HG03354 (cell line): ENCODE measurements around the gene USP9X.
"Not testable (repeated sequence)": the region's sequence is repeated elsewhere in the genome, so short reads cannot be mapped to it uniquely, and the experiment has no call there.

Source experiments
- ATAC-seq: cut with Tn5 transposase; IDR thresholded peaks from one replicate; pipeline ENCODE4 v1.9.1; 2021; ENCODE audit warnings: mild to moderate bottlenecking; ENCODE audit not compliant: unreplicated experiment, poor library complexity, severe bottlenecking

Gene USP9X

DNA sequence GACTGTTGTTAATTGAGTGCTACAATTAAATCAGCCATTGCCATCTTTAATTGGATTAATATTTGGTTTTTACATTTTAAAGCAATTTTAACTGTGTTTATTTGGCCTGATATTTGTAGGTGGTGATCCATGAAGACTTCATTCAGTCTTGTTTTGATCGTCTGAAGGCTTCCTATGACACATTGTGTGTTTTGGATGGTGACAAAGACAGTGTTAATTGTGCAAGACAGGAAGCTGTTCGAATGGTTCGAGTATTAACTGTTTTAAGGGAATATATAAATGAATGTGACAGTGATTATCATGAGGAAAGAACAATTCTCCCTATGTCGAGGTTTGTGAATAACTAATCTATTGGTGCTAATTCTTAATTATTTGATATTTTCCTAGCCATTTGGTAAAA, 82.6 kb downstream of the USP9X start:
- ATAC-seq: no peak

DNA sequence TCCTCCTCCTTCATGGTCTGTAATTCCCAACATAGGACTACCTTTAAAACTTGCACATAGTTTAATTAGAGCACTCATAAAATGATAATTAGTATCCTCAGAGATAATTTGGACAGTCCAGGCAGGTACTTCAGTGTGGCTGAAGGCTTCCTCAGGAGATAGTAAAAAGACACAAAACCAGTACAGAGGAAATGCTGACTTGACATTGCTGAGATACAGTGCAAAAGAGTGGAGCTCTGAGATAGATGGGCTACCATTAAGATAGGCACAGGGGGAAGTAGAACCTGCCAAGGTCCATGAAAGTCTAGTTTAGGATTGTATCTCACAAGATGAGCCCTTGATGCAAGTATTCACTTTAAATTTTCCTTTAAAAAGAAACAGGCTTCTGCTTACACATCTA, 91.0 kb downstream of the USP9X start:
- ATAC-seq: peak; percentile 3

DNA sequence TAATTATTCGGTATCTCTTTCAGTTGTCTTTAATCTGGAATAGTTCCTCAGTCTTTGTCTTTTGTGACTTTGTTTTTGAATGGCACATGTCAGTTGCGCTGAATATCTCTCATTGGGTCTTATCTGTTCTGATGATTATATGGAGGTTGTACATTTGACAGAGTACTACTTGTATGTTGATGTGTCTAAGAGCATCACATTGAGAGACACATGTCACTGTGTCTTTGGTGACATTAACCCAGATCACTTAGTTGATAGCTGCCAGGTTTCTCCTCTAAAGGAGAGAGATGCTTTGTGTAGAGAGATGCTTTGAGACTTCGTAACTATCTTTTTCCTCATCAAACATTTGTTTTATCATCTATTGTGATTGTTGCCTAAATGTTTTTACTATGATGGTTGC, 92.1 kb downstream of the USP9X start:
- no peak for ATAC-seq

DNA sequence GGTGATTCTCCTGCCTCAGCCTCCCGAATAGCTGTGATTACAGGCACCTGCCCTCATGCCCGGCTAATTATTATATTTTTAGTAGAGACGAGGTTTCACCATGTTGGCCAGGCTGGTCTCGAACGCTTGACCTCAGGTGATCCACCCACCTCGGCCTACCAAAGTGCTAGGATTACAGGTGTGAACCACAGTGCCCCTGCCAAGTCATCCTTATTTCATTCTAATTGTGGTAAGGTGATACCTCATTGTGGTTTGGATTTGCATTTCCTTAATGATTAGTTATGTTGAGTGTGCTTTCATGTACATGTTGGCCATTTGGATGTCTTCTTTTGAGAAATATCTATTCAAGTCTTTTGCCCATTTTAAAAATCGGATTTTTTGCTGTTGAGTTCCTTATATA, 93.0 kb downstream of the USP9X start:
- ATAC-seq: peak; percentile 55

DNA sequence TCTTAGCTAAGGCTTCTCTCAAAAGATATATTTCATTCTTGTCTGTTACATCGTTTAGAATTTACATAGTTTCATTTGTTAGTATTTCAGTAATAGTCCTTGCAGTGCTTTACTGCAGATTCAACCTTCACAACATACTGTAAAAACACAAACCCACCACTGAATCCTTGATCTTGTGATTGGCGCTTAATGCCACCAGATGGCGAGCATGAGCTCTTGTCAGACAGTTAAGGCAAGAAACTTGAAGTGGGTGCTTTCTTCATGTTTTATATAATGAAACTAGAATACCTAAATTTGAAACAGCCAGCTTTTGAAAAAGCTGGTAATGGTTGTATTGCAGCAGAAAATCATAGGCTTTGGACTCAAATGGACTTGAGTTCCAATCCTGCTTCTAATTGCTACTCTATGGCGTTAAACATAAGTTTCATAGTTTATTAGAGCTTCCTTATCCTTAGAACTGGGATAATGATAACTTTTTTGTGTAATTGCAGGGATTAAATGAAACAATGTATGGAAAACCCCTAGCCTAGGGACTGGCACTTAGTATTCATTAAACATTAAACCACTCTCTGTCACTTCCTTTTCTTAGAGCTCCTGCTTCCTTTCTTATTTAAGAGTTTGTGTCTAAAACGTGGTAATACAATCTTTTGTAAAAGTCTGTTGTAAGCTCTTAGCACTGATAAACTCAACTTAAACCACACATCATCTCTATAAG, 95.1 kb downstream of the USP9X start:
- ATAC-seq: peak; percentile 65

DNA sequence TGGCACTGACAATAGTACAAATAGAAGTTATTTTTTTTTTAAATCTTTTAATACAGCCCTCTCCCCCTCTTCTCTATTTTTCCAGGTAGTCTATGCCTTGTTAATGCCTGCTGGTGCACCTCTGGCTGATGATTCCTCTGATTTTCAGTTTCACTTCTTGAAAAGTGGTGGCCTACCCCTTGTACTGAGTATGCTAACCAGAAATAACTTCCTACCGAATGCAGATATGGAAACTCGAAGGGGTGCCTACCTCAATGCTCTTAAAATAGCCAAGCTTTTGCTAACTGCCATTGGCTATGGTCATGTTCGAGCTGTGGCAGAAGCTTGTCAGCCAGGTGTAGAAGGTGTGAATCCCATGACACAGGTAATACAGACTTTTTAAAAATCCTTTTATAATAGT, 99.1 kb downstream of the USP9X start:
- ATAC-seq: peak; percentile 57

DNA sequence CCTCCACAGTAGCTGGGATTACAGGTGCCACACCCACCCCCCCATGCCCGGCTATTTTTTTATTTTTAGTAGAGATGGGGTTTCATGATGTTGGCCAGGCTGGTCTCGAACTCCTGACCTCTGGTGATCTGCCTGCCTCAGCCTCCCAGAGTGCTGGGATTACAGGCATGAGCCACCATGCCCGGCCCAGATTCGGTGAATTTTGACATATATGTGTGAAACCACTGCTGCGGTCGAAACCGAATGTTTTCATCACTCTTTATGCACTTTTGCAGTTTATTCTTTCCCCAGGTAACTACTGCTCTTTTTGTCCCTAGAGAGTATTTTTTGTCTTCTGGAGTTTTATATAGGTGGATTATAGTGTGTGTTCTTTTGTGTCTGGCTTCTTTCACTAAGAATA, 101.7 kb downstream of the USP9X start:
- not testable (repeated sequence) for ATAC-seq

DNA sequence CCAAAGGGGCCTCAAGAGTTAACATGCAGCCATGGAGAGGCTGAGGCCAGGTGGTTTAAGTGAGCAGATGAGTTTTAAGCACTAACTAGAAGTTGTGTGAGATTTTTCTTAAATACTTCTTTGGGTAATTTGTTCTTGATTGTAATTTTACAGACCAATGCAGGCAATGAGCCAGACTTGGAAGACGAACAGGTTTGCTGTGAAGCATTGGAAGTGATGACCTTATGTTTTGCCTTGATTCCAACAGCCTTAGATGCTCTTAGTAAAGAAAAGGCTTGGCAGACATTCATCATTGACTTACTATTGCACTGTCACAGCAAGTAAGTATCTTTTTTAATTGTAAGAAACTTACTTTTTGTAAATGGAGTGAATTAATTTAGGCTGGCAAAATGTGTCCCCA, 103.9 kb downstream of the USP9X start:
- ATAC-seq: no peak

DNA sequence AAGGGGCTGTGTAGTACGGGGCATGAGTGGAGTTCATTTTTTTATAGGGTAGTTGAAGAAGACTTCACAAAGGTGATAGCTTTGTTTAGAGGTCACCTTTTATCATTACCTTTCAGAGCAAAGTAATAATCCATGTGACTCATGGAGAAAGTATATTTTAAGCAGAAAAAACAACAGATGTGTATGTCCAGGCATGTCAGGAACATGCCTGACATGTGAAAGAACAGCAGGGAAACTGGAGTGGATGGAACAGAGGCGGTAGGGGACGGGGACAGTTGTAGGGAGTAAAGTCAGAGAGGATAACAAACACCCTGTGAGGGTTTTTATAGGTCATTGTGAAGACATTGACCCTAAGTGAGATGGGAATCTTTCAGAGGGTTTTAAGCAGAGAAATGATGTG, 107.6 kb downstream of the USP9X start:
- ATAC-seq: no peak

DNA sequence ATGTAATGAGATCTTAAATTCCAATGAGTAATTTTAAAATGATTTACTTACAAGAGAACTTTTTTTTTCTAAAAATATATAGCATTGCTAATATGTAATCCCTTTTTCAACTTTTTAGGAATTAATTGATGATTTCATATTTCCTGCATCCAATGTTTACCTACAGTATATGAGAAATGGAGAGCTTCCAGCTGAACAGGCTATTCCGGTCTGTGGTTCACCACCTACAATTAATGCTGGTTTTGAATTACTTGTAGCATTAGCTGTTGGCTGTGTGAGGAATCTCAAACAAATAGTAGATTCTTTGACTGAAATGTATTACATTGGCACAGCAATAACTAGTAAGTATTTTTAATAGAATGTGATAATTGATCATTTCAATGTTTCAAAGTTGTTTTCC, 113.2 kb downstream of the USP9X start:
- ATAC-seq: no peak

DNA sequence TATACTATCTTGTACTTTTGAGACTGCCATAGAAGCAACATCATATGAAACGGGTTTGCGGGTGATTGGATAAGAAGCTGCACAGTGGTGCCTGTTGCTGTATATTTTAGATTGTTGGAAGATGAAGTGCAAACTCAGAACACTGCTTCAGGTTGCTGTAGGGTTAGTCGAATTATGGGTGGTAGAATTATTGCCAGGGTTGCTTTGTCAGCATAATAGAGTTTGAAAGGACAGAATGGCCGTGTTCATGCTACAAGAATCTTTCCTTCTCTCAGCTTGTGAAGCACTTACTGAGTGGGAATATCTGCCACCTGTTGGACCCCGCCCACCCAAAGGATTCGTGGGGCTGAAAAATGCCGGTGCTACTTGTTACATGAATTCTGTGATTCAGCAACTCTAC, 115.5 kb downstream of the USP9X start:
- ATAC-seq: no peak

DNA sequence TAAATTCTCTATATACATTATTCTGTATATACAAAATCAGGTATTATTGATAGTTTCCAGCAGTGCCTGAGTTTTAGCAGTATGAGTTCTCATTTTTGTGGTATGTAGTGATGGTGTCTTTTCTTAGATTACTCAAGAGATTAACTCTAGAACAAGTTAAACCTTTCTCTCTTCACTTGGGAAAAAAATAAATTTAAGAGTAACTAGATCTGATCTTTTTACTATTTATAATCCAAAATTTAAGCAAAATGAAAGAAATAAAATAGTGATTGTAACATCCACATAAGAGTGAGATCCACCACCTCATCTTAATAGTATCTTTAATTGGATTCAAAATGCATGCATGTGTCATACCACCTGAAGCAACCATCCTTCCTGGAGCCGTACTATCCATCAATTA, 124.6 kb downstream of the USP9X start:
- ATAC-seq: no peak

DNA sequence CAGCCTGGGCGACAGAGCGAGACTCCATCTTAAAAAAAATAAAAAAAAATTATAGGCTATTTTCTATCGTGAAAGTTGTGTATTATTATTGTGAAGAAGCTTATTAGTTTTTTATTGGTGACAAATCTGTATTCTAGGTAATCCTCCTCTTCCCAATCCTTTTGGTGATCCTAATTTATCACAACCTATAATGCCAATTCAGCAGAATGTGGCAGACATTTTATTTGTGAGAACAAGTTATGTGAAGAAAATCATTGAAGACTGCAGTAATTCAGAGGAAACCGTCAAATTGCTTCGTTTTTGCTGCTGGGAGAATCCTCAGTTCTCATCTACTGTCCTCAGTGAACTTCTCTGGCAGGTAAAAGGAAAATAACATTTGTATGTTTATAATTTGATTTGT, 139.4 kb downstream of the USP9X start:
- ATAC-seq: no peak

DNA sequence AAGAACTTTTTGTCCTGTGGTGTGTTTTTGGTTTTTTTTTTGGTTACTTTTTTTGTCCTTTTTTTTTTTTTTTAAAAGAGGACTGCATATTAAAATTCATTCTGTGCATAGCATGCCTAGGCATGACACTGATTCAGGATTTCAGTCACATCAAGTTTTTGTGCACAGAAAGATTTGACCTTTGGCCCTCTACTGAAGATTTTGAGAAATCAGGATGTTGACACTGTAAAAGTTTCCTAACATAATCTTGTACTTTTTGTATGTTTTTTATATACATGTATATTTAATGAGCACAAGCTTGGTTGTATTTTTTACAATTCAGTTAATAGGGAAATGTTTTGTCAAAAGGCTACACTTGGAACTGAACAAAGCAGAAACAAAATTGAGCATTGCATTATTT, 148.7 kb downstream of the USP9X start:
- ATAC-seq: no peak

DNA sequence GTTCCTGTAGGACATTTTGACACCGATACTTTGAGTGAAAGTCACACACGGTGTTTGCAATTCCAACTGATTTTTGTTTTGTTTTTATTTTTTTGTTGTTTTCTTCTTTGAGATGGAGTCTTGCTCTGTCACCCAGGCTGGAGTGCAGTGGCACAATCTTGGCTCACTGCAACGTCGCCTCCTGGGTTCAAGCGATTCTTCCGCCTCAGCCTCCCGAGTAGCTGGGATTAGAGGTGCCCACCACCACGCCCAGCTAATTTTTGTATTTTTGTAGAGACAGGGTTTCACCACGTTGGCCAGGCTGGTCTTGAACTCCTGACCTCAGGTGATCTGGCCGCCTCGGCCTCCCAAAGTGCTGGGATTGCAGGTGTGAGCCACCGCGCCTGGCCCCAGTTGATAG, 149.2 kb downstream of the USP9X start:
- ATAC-seq: not testable (repeated sequence)

DNA sequence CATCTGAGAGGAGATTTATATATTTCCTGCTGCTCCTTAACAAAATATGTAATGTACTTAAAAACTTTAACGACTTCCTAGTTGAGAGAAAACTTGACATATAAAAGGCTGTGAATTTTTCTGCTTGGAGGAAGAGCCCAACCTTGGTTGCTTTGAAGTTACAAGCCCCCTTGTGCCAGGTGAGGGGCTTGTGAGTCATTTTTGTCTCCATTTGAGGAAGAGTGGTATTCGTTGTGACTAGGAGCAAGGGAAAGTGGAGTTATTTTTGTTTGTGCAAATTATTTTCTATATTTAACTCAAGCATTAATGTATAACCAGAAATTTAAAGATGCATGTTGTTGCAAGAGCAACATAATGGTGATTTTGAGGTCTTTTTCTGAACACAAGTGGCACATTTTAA, 149.7 kb downstream of the USP9X start:
- ATAC-seq: no peak

DNA sequence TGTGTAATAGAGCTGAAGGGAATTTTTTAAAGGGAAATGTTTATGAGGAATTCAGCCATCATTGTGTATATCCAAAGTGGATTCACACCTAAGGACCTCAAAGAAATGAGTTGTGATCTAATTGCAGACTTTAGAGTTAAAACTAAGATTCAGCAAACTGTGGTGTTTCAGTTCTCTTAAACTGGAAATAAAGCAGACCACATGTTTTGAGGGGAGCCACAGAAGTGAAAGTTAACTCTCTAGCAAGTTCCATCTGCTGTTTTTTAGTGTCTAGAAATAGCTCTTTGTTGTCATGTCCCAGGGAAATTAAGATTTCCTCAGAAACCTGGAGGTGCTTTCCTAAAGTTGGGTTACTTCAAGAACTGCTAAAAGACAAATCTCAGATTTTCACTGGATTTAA, 151.4 kb downstream of the USP9X start:
- ATAC-seq: peak; percentile 80

DNA sequence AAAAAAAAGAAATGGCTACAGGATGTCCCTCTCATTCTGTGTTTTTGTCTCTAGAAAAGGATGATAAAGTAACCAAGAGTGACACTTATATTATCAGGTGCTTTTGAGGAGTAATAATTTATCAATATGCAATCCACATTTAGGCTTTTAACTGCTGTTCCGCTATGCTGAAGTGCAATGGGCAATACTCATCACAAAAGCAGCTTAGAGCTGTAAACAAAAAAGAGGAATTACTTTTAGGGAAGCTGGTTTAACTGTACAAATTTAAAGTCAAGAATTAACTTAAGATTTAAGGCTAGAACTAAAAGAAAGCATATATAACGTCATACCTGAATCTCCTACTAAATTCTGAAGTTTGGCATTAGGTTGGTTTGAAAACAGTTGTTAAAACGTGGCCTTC, 155.3 kb downstream of the USP9X start:
- no peak for ATAC-seq

DNA sequence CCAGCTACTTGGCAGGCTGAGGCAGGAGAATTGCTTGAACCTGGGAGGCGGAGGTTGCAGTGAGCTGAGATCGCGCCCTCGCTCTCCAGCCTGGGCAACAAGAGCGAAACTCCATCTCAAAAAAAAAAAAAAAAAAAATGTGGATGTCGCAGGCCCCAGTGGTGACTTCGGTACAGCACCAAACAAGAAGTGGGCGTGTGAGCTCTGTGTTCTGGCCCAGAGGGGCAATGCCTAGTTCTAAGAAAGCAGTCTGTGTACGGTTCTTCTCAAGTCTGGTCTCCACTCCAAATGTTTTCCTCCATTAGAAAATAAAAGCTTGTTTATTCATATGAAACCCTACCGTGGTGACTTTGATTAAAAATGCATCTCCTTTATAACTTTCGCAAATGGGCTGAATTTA, 156.7 kb downstream of the USP9X start:
- no peak for ATAC-seq

DNA sequence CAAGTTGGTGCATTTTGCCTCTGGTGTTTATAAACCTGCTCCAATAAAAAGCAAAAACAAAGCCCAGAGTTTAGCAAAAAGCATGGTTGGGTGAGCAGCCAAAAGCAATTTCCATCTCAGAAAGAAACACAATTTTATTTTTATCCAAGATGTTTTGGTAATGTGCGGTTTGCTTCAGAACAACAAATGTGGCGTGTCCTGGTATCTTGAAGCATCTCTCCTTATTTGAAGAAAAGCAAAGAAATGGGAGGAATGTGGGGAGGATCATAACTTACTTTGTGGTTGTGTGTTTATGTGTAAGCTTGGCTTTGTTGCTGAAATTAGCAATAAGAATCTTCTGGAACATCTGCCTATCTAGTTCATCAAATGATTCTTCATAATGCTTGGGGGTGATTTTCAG, 160.4 kb downstream of the USP9X start:
- no peak for ATAC-seq

DNA sequence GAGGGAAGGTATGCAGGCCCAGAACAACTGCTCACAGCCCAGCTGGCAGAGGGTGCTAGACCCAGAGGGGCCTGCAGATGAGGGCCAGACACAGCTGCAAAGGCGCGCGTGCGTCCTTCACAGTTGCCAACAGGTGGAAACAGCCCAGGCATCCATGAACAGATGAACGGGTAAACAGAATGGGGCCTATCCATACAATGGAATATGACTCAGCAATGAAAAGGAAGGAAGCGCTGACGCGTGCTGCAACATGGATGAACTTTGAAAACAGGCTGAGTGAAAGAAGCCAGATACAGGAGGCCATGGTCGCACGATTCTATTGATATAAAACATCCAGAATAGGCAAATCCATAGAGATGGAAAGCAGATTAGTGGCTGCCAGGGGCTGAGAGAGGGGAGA, 165.6 kb downstream of the USP9X start:
- no peak for ATAC-seq

DNA sequence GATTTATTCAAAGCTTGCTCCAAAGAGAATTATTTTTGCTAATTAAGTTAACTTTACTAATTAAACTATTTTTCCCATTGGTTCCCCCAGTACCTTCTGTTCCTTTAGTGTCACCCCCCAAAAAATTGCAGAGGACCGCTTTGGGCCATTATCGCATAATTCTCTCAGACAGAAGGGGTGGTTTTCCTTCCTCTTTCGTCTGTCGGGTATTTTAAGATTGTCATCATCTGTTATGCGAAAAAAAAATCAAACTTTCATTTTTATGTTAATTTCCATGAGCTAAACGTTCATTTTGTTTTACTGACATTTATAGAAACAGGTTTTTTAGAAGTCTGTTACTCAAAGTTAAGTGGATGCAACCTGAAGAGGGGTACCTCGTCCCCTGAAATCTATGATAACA, 172.6 kb downstream of the USP9X start:
- no peak for ATAC-seq
